ENCODE data around the gene EXOC7. TPM values are rescaled to one million over a fixed set of nuclear protein-coding genes. Genes with fewer than 3 reads are reported as not detected.
"Not testable (repeated sequence)": the region's sequence is repeated elsewhere in the genome, so short reads cannot be mapped to it uniquely, and the experiment has no call there.

The EXOC7 gene
- total RNA-seq, 1 experiment from 2014 or later, result 69.0 TPM

DNA sequence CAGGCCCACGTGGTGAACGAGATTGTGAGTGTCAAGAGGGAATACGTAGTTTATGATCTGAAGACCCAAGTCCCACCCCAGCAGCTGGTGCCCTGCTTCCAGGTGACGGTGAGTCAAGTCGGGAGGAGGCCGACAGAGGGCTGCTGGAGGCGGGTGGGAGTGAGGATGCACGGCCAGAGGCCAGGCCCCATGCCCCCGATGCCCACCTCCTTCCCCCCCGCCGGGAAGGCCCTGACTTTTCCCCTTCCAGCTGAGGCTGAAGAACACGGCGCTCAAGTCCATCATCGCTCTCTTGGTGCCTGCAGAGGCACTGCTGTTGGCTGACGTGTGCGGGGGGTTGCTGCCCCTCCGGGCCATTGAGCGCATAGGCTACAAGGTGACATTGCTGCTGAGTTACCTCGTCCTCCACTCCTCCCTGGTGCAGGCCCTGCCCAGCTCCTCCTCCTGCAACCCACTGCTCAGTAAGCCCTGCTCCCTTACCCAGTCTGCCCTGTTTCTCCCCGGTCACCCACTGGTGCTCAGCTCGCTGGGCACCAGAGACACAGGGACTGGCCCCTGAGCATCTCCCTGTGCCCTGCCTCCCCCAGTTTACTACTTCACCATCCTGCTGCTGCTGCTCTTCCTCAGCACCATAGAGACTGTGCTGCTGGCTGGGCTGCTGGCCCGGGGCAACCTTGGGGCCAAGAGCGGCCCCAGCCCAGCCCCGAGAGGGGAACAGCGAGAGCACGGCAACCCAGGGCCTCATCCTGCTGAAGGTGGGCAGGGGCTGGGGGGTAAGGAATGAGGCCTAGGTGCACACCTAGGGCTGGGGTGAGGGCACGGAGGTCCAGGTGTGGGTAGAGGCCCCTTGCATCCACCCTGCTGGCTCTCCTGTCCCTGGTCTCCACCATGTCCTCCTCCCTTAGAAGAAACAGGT lies 22.0 kb downstream of the EXOC7 start:
- Histone ChIP-seq H3K4me1 (ENCODE audit: low read length) (peaks cover 11% of the 10 kb centered on the region), H3K36me3 (ENCODE audit: insufficient read depth, low read length) (no peaks in the 10 kb centered on the region), H3K9me2 (replicated peaks; ENCODE audit: insufficient read depth, low read length) (no peaks in the 10 kb centered on the region), H3K9ac (ENCODE audit: low read length) (no peak overlapping the region), H4K20me1 (ENCODE audit: insufficient read depth, low read depth, low read length) (peaks cover 14% of the 10 kb centered on the region; the same call in 1 of the 2 replicates), H3K27ac (ENCODE audit: low read length) (no peak overlapping the region), H3K9me3 (ENCODE audit: low read length) (no peaks in the 10 kb centered on the region), H3K4me3 (ENCODE audit: low read length) (no peak overlapping the region), H3K27me3 (ENCODE audit: low read length) (no peaks in the 10 kb centered on the region), H2AFZ (ENCODE audit: low read length) (no peak overlapping the region), H3K79me2 (ENCODE audit: low read length) (no peaks in the 10 kb centered on the region), H3K4me2 (ENCODE audit: low read depth, low read length, poor library complexity, severe bottlenecking) (no peak overlapping the region)
- no peak for DNase-seq

DNA sequence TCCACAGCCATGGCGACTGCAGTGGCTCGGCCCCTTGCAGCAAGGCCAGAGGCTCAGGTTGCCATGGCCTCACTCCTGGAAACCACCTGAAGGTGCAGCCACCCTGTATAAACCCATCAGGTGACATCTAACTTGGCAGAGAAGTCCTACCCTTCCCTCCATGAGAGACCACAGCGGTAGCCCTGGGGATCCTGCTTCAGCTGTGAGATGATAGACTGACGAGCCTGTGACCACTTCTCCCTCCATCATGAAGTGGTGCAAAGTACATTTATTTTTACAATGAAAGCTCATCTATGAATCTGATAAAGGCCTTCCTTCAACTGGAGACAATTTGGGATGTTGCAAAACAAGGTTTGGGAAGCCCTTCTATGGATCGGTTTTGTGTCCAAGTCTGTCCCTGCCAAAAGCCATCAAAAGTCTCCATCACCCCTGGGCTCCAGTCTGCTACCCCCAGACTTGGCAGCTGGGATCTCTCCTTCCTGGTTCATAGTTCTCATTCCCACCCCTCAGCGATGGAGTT lies 22.8 kb downstream of the EXOC7 start:
- Histone ChIP-seq H3K4me3 (ENCODE audit: low read length) (no peak overlapping the region), H3K9ac (ENCODE audit: low read length) (no peak overlapping the region), H3K27me3 (ENCODE audit: low read length) (no peaks in the 10 kb centered on the region), H4K20me1 (ENCODE audit: insufficient read depth, low read depth, low read length) (peaks cover 14% of the 10 kb centered on the region; the same call in 1 of the 2 replicates), H3K4me2 (ENCODE audit: low read depth, low read length, poor library complexity, severe bottlenecking) (no peak overlapping the region), H3K36me3 (ENCODE audit: insufficient read depth, low read length) (no peaks in the 10 kb centered on the region), H3K27ac (ENCODE audit: low read length) (no peak overlapping the region), H3K4me1 (ENCODE audit: low read length) (peaks cover 11% of the 10 kb centered on the region), H3K9me2 (replicated peaks; ENCODE audit: insufficient read depth, low read length) (no peaks in the 10 kb centered on the region), H3K9me3 (ENCODE audit: low read length) (no peaks in the 10 kb centered on the region), H2AFZ (ENCODE audit: low read length) (no peak overlapping the region), H3K79me2 (ENCODE audit: low read length) (no peaks in the 10 kb centered on the region)
- peak; percentile 55 for DNase-seq

DNA sequence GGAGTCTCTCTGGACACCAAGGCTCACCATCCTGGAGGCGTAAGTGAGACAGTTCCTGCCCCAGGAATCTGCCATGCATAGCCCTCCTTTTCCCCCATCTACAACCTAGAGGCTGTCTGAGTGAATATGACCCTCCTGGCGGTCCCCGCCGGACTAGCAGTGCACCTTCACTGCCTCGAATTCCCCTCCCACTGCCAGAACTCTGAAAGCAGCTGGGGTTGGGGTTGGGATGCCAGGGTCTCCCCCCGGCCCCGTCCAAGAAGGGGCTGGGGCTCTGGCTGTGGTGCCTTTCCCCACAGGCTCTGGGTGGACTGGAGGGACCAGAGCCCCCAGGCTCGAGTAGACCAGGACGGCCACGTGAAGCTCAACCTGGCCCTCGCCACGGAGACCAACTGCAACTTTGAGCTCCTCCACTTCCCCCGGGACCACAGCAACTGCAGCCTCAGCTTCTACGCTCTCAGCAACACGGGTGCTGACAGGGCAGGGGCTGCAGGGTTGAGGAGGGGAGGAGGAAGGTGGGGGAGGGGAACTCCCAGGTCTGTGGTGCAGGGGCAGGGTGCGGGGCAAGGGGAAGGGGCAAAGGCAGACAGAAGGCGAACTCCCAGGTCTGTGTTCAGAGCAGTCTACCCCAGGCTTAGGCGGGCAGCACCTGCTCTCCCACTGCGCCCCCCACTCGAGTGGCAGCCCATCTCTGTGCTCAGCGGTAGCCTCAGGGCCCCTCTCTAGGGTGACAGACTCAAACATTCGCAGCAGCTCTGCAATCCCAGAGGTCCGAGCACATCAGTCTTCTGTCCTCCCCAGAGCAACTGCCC lies 23.4 kb downstream of the EXOC7 start:
- Histone ChIP-seq H3K4me2 (ENCODE audit: low read depth, low read length, poor library complexity, severe bottlenecking) (no peak overlapping the region), H3K27ac (ENCODE audit: low read length) (no peak overlapping the region), H3K4me1 (ENCODE audit: low read length) (peaks cover 11% of the 10 kb centered on the region), H3K9ac (ENCODE audit: low read length) (no peak overlapping the region), H3K79me2 (ENCODE audit: low read length) (no peaks in the 10 kb centered on the region), H4K20me1 (ENCODE audit: insufficient read depth, low read depth, low read length) (peaks cover 14% of the 10 kb centered on the region; the same call in 1 of the 2 replicates), H3K9me3 (ENCODE audit: low read length) (no peaks in the 10 kb centered on the region), H3K27me3 (ENCODE audit: low read length) (no peaks in the 10 kb centered on the region), H3K9me2 (replicated peaks; ENCODE audit: insufficient read depth, low read length) (no peaks in the 10 kb centered on the region), H3K4me3 (ENCODE audit: low read length) (no peak overlapping the region), H3K36me3 (ENCODE audit: insufficient read depth, low read length) (no peaks in the 10 kb centered on the region), H2AFZ (ENCODE audit: low read length) (no peak overlapping the region)
- DNase-seq, result peak; percentile 61

- Histone ChIP-seq H3K27me3 (ENCODE audit: low read length) (no peaks in the 10 kb centered on the region), H3K27ac (ENCODE audit: low read length) (no peak overlapping the region), H3K4me3 (ENCODE audit: low read length) (no peak overlapping the region), H3K9ac (ENCODE audit: low read length) (no peak overlapping the region), H3K4me1 (ENCODE audit: low read length) (peaks cover 11% of the 10 kb centered on the region), H3K9me2 (replicated peaks; ENCODE audit: insufficient read depth, low read length) (no peaks in the 10 kb centered on the region), H3K4me2 (ENCODE audit: low read depth, low read length, poor library complexity, severe bottlenecking) (no peak overlapping the region), H3K79me2 (ENCODE audit: low read length) (no peaks in the 10 kb centered on the region), H3K9me3 (ENCODE audit: low read length) (no peaks in the 10 kb centered on the region), H4K20me1 (ENCODE audit: insufficient read depth, low read depth, low read length) (peaks cover 14% of the 10 kb centered on the region; the same call in 1 of the 2 replicates), H2AFZ (ENCODE audit: low read length) (no peak overlapping the region), H3K36me3 (ENCODE audit: insufficient read depth, low read length) (no peaks in the 10 kb centered on the region)
- no peak for DNase-seq
Measured at GRCh38 chr17:76079535-76079955, 24.0 kb downstream of the EXOC7 start.

GRCh38 chr17:76078860-76079534 lies 24.6 kb downstream of the EXOC7 start, which contains the start of gene ZACN:
Gene ZACN, plus strand, starts transcription at chr17:76079182. Its CDS starts 83 bp downstream, at chr17:76079265.
- H3K9ac ChIP-seq (ENCODE audit: low read length), result no peak within 1 kb of the TSS
- H3K4me1 ChIP-seq (ENCODE audit: low read length), result peaks cover 11% of the 10 kb centered on the region
- H4K20me1 ChIP-seq (ENCODE audit: insufficient read depth, low read depth, low read length), result peaks cover 14% of the 10 kb centered on the region; the same call in 1 of the 2 replicates
- no peak within 1 kb of the TSS for H3K4me2 ChIP-seq (ENCODE audit: low read depth, low read length, poor library complexity, severe bottlenecking)
- no peaks in the 10 kb centered on the region for H3K79me2 ChIP-seq (ENCODE audit: low read length)
- DNase-seq, result no peak
- no peaks in the 10 kb centered on the region for H3K9me2 ChIP-seq (replicated peaks; ENCODE audit: insufficient read depth, low read length)
- H3K4me3 ChIP-seq (ENCODE audit: low read length), result no peak within 1 kb of the TSS
- no peaks in the 10 kb centered on the region for H3K9me3 ChIP-seq (ENCODE audit: low read length)
- H3K36me3 ChIP-seq (ENCODE audit: insufficient read depth, low read length), result no peaks in the 10 kb centered on the region
- no peaks in the 10 kb centered on the region for H3K27me3 ChIP-seq (ENCODE audit: low read length)
- no peak within 1 kb of the TSS for H3K27ac ChIP-seq (ENCODE audit: low read length)
- H2AFZ ChIP-seq (ENCODE audit: low read length), result no peak within 1 kb of the TSS

- not testable (repeated sequence) for H3K27ac ChIP-seq (ENCODE audit: low read length); H3K27me3 ChIP-seq (ENCODE audit: low read length); H3K4me2 ChIP-seq (ENCODE audit: low read depth, low read length, poor library complexity, severe bottlenecking); H3K9me2 ChIP-seq (replicated peaks; ENCODE audit: insufficient read depth, low read length); H3K79me2 ChIP-seq (ENCODE audit: low read length); H3K9me3 ChIP-seq (ENCODE audit: low read length); H2AFZ ChIP-seq (ENCODE audit: low read length); DNase-seq; H3K4me3 ChIP-seq (ENCODE audit: low read length); H3K9ac ChIP-seq (ENCODE audit: low read length); H3K36me3 ChIP-seq (ENCODE audit: insufficient read depth, low read length)
- H3K4me1 ChIP-seq (ENCODE audit: low read length), result peaks cover 11% of the 10 kb centered on the region
- H4K20me1 ChIP-seq (ENCODE audit: insufficient read depth, low read depth, low read length), result peaks cover 14% of the 10 kb centered on the region; the same call in 1 of the 2 replicates
Measured at GRCh38 chr17:76078370-76078769, 25.2 kb downstream of the EXOC7 start.

DNA sequence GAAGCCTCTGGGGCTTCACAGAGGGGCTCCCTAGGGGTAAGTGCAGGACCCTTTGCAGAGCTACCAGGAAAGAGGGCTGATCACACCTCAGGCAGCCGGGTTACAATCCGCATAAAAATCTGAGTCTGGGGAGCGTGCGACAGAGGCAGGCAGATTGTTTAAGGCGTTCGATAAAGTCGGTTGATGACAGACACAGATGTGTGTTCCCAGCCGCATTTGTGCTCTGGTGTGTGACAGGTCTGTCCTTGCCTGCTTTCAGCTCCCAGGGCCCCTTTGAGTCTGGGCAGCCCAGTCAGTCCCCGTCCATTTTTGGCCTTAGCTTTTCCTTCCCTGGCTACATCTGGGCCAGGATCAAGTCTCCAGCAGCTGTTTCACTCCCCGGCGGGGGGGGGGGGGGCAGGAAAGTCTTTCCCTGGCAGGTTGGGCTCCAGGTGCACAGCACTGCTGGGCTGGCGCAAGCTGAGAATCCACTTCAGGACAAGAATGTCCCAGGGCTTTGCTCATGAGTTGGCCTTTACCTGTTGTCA lies 25.9 kb downstream of the EXOC7 start:
- Histone ChIP-seq H3K27me3 (ENCODE audit: low read length) (no peaks in the 10 kb centered on the region), H3K9me3 (ENCODE audit: low read length) (no peaks in the 10 kb centered on the region), H4K20me1 (ENCODE audit: insufficient read depth, low read depth, low read length) (peaks cover 14% of the 10 kb centered on the region; the same call in 1 of the 2 replicates), H3K36me3 (ENCODE audit: insufficient read depth, low read length) (no peaks in the 10 kb centered on the region), H3K27ac (ENCODE audit: low read length) (no peak overlapping the region), H2AFZ (ENCODE audit: low read length) (no peak overlapping the region), H3K4me2 (ENCODE audit: low read depth, low read length, poor library complexity, severe bottlenecking) (no peak overlapping the region), H3K4me1 (ENCODE audit: low read length) (peaks cover 16% of the 10 kb centered on the region), H3K4me3 (ENCODE audit: low read length) (no peak overlapping the region), H3K79me2 (ENCODE audit: low read length) (no peaks in the 10 kb centered on the region), H3K9ac (ENCODE audit: low read length) (no peak overlapping the region), H3K9me2 (replicated peaks; ENCODE audit: insufficient read depth, low read length) (no peaks in the 10 kb centered on the region)
- DNase-seq, result no peak

Data from Karpas-422 (cell line).